Adrenal gland (tissue), 5 donors: ENCODE results near the gene EXOC3.

Source experiments
- CTCF ChIP-seq, 6 experiments: fragments of 450-650 bp in 4 of 6; fragments of 200-600 bp in 2 of 6; sonication (generic) in 1 of 6; IDR thresholded peaks; 1 replicate in 5 of 6; 2 replicates in 1 of 6; pipeline versions ENCODE4 v1.5.1 to v1.8.0; 2016 to 2021; ENCODE audit warnings: antibody characterized with exemption in 6 of 6, mild to moderate bottlenecking in 2 of 6, moderate library complexity in 1 of 6
- POLR2A ChIP-seq, 2 donors: fragments of 450-650 bp; IDR thresholded peaks; one replicate each; pipeline ENCODE4 v1.6.1; 2017; ENCODE audit warnings: antibody characterized with exemption in 2 of 2, mild to moderate bottlenecking in 2 of 2, moderate library complexity in 1 of 2
- donor health status: DM: no; HTN: no; CAD: no.

DNA sequence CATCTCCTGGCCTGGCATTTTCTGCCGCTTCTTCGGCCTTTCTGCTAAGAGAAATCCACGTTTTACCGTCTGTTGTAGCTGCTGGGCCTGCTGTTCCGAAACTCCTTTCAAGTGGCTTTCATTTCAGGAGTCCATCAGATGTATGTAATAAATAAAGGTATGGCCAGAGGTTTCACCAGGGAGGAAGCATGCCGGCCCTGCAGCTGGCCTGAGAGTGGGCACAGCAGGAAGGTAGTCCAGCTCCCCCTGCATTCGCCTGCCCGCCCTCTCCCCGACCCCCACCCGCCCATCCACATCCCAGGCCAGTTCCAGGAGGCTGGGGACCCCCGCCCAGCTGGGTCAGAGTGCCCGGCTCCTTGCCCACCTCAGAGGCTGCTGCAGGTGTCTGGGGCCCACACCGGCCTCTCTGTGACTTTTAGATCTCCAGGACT, 46.4 kb upstream of the EXOC3 start:
- TF ChIP-seq POLR2A (IDR thresholded peaks at IDR 0.05) (no peak), CTCF (IDR thresholded peaks at IDR 0.05) (no peak)
